HG02973 (cell line): Measurements from ENCODE around the gene SLC16A12.
"Not testable (repeated sequence)": the region's sequence is repeated elsewhere in the genome, so short reads cannot be mapped to it uniquely, and the experiment has no call there.

Experiments
- ATAC-seq: cut with Tn5 transposase; IDR thresholded peaks from one replicate; pipeline ENCODE4 v1.9.1; 2021; ENCODE audit warnings: moderate library complexity; ENCODE audit not compliant: unreplicated experiment

SLC16A12 gene

DNA sequence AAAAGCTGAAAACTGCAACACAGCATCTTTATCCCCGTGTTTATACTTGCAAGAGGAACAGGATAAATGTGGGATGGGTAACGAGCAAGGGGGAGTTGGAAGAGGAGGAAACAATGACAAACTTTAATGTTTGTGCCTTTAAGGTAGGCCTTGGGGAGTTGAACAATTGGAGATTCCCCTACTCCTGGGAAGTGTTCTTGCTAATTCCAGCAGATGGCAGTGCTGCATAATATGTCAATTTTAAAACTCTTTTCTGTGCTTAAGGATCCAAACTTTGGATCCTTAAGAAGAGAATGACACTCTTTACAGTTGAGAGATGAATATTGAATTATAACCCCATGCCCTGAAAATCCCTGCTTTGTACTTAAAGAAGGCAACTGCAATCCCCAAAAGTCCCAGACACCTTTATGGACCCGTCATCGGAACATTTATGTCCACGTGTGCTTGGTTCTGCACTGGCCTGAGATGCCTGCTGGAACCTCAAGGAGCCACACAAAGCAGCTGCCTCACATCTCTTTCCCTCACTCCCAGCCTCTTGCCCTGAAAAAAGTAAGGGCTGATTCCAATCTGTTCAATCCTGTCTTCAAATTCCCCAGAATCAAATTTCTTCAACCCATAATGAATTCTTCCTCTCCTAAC, 109.0 kb downstream of the SLC16A12 start:
- peak; percentile 70 for ATAC-seq

- ATAC-seq = no peak
Measured at GRCh38 chr10:89425000-89425399, 110.4 kb downstream of the SLC16A12 start.

- ATAC-seq = no peak
Measured at GRCh38 chr10:89421018-89421476, 114.3 kb downstream of the SLC16A12 start.

GRCh38 chr10:89419548-89419947, 115.8 kb downstream of the SLC16A12 start:
- no peak for ATAC-seq

- no peak for ATAC-seq
Measured at GRCh38 chr10:89416465-89416864, 118.9 kb downstream of the SLC16A12 start.

DNA sequence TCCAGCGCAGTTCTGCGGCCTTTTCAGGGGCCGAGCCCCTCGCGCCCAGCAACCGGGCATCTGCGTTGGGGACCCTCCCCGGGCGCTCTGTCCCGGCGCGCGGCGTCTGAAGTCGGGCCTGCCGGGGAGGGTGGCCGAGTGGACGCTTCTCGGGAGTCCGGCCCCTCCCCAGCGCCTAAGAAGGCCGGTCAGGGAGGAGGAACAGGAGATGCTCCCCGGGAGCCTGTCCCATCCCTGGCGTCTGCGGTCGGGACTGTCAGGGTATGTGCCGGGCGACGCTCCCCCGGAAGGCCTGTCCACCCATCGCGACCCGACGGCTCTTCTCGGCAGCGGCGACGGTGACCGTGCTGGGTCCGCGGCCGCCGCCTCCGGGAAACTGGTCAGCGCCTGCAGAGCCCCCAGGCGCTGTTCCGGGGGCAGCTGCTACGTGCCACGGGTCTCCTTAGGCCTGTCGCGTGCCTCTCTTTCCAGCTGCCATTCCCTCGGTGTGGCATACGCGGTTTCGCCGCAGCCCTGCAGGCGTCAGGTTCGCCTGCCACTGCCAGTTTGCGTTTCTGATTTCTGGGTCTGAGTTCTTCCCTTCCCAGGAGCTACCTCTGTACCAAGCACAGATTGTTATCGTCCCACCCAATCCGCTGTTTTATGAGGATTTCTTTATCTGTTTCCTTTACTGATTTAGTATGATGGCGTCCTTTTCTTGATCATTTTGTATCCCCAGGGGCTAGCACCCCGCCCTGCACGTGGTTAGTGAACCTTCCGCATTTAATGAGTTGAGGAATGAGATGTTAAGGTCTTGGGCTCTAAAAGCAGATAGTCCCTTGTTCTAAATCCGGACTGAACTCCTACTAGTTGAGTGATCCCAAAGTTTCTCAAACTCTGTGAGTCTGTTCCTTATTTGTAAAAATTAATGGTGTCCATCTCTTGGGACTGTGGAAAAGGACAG, 120.2 kb downstream of the SLC16A12 start:
- peak; percentile 32 for ATAC-seq

- ATAC-seq = peak; percentile 82
Measured at GRCh38 chr10:89414146-89414878, 121.1 kb downstream of the SLC16A12 start, which contains the start of gene IFIT5. Gene IFIT5, plus strand, starts transcription at chr10:89414568. Its CDS starts 231 bp downstream, at chr10:89414799.

DNA sequence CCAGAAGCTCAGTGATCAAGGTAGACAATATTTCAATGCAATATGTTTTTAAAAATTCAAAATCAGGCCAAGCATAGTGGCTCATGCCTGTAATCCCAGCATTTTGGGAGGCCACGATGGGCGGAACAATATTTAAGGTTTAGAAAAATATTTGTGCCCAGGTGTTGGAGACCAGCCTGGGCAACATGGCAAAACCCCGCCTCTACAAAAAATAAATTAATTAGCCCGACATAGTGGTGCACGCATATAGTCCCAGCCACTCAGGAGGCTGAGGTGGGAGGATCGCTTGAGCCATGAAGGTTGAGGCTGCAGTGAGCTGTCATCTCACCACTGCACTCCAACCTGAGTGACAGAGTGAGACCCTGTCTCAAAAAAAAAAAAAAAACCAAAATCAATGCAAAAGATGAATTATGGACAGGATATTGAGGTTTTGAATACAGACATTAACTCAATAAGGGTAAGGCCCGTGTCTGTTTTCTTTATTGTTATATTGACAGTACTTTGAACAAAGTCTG, 121.9 kb downstream of the SLC16A12 start:
- no peak for ATAC-seq

DNA sequence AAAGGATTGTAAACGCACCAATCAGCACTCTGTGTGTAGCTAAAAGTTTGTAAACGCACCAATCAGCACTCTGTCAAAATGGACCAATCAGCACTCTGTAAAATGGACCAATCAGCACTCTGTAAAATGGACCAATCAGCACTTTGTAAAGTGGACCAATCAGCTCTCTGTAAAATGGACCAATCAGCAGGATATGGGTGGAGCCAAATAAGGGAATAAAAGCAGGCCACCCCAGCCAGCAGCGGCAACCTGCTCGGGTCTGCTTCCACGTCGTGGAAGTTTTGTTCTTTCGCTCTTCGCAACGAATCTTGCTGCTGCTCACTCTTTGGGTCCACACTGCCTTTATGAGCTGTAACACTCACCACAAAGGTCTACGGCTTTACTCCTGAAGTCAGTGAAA, 123.1 kb downstream of the SLC16A12 start:
- not testable (repeated sequence) for ATAC-seq

DNA sequence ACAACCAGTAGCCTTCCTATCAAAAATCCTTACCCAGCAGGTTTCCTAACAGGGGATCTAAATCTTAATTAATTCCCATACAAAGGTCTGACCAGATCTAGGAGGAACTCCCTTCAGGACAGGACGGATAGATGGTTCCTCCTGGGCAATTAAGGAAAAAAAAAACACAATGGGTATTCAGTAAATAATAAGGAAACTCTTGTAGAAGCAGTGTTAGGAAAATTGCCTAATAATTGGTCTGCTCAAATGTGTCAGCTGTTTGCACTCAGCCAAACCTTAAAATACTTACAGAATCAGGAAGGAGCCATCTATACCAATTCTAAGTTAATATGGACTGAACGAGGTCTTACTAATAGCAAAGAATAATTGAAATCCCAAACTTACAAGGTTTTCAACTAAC, 124.3 kb downstream of the SLC16A12 start:
- not testable (repeated sequence) for ATAC-seq

DNA sequence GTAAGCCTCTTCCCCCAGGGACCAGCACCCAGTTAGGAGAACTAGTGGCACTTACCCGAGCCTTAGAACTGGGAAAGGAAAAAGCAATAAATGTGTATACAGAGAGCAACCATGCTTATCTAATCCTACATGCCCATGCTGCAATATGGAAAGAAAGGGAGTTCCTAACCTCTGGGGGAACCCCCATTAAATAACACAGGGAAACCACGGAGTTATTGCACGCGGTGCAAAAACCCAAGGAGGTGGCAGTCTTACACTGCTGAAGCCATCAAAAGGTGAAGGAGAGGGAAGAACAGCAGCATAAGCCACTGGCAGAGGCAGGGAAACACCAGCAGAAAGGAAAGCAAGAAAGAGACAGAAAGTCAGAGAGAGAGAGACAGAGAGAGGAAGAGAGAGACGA, 124.8 kb downstream of the SLC16A12 start:
- not testable (repeated sequence) for ATAC-seq

DNA sequence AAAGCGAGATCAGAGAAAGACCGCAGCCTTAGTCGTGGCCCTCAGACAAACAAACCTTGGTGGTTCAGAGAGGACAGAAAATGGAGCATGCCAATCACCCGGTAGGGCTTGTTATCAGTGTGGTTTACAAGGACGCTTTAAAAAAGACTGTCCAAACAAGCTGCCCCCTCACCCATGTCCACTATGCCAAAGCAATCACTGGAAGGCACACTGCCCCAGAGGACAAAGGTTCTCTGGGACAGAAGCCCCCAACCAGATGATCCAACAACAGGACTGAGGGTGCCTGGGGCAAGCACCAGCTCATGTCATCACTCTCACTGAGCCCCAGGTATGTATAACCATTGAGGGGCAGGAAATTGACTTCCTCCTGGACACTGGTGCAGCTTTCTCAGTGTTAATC, 126.1 kb downstream of the SLC16A12 start:
- not testable (repeated sequence) for ATAC-seq

- ATAC-seq = not testable (repeated sequence)
Measured at GRCh38 chr10:89407792-89408191, 127.6 kb downstream of the SLC16A12 start.

DNA sequence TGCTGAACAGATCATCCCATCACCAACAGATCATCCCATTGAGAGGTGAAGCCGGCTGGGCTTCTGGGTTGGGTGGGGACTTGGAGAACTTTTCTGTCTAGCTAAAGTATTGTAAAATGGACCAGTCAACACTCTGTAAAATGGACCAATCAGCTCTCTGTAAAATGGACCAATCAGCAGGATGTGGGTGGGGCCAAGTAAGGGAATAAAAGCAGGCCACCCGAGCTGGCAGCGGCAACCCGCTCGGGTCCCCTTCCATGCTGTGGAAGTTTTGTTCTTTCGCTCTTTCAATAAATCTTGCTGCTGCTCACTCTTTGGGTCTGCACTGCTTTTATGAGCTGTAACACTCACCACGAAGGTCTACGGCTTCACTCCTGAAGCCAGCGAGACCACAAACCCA, 129.2 kb downstream of the SLC16A12 start:
- not testable (repeated sequence) for ATAC-seq

- ATAC-seq = no peak
Measured at GRCh38 chr10:89404104-89405047, 131.0 kb downstream of the SLC16A12 start.

- no peak for ATAC-seq
Measured at GRCh38 chr10:89403043-89403442, 132.4 kb downstream of the SLC16A12 start.

- ATAC-seq = no peak
Measured at GRCh38 chr10:89399956-89400355, 135.4 kb downstream of the SLC16A12 start.

GRCh38 chr10:89398003-89398749, 137.2 kb downstream of the SLC16A12 start:
- no peak for ATAC-seq

- no peak for ATAC-seq
Measured at GRCh38 chr10:89395141-89395540, 140.3 kb downstream of the SLC16A12 start.
